ENCODE data around the gene PRKACG. TPM values are rescaled to one million over a fixed set of nuclear protein-coding genes. Genes with fewer than 3 reads are reported as not detected.

PRKACG gene
- total and polyA plus RNA-seq, 4 donors: not detected

GRCh38 chr9:69030851-69031645 lies 17.1 kb upstream of the PRKACG start:
- peaks cover 0 to 3% (median 0%) of the 10 kb centered on the region in 5 donors for H3K4me1 ChIP-seq (ENCODE audit: control insufficient read depth in 5 of 5, insufficient read depth in 5 of 5, low read length in 5 of 5)

GRCh38 chr9:69029535-69029934 lies 15.6 kb upstream of the PRKACG start:
- Histone ChIP-seq H3K27me3 (ENCODE audit: control insufficient read depth in 3 of 3, insufficient read depth in 3 of 3, low read length in 2 of 3) (no peaks in the 10 kb centered on the region), H3K4me3 (no peak overlapping the region), H3K4me1 (ENCODE audit: control insufficient read depth in 5 of 5, insufficient read depth in 5 of 5, low read length in 5 of 5) (no peaks in the 10 kb centered on the region), H3K9me3 (ENCODE audit: control insufficient read depth in 4 of 4, insufficient read depth in 3 of 4, low read length in 3 of 4) (peaks cover 0 to 3% (median 0%) of the 10 kb centered on the region in 4 donors), H3K27ac (ENCODE audit: low read depth in 1 of 2, low read length in 1 of 2) (no peak overlapping the region), H3K9ac (ENCODE audit: insufficient read depth in 1 of 2, low read length in 2 of 2) (no peak overlapping the region), H3K36me3 (ENCODE audit: control insufficient read depth in 4 of 4, insufficient read depth in 4 of 4, low read length in 4 of 4) (no peaks in the 10 kb centered on the region)
- no peak for TF ChIP-seq CTCF (IDR thresholded peaks at IDR 0.05; ENCODE audit: control extremely low read depth, extremely low read depth)
- ATAC-seq (ENCODE audit: insufficient read depth, low FRiP score): no peak
- DNase-seq: no peak

More at GRCh38 chr9:69030851-69031645, 17.1 kb upstream of the PRKACG start:
- no peak for ATAC-seq (ENCODE audit: insufficient read depth, low FRiP score)
- Histone ChIP-seq H3K4me3 (no peak overlapping the region), H3K27me3 (ENCODE audit: control insufficient read depth in 3 of 3, insufficient read depth in 3 of 3, low read length in 2 of 3) (no peaks in the 10 kb centered on the region), H3K27ac (ENCODE audit: low read depth in 1 of 2, low read length in 1 of 2) (no peak overlapping the region), H3K9ac (ENCODE audit: insufficient read depth in 1 of 2, low read length in 2 of 2) (no peak overlapping the region), H3K9me3 (ENCODE audit: control insufficient read depth in 4 of 4, insufficient read depth in 3 of 4, low read length in 3 of 4) (peaks cover 0 to 3% (median 0%) of the 10 kb centered on the region in 4 donors), H3K36me3 (ENCODE audit: control insufficient read depth in 4 of 4, insufficient read depth in 4 of 4, low read length in 4 of 4) (no peaks in the 10 kb centered on the region)
- no peak for DNase-seq
- WGBS, 2 donors: 36 to 71% methylated on average over 1 of the region's 1 CpG
- TF ChIP-seq CTCF (IDR thresholded peaks at IDR 0.05; ENCODE audit: control extremely low read depth, extremely low read depth): no peak

GRCh38 chr9:69028754-69029153 lies 14.8 kb upstream of the PRKACG start:
- no peak for DNase-seq
- WGBS, 2 donors: 52 to 72% methylated on average over 2 of the region's 2 CpGs

More at GRCh38 chr9:69028754-69029153, 14.8 kb upstream of the PRKACG start:
- ATAC-seq (ENCODE audit: insufficient read depth, low FRiP score): no peak
- no peak overlapping the region for H3K27ac ChIP-seq (ENCODE audit: low read depth in 1 of 2, low read length in 1 of 2)
- no peaks in the 10 kb centered on the region for H3K27me3 ChIP-seq (ENCODE audit: control insufficient read depth in 3 of 3, insufficient read depth in 3 of 3, low read length in 2 of 3)
- peaks cover 0 to 3% (median 0%) of the 10 kb centered on the region in 4 donors for H3K9me3 ChIP-seq (ENCODE audit: control insufficient read depth in 4 of 4, insufficient read depth in 3 of 4, low read length in 3 of 4)
- TF ChIP-seq CTCF (IDR thresholded peaks at IDR 0.05; ENCODE audit: control extremely low read depth, extremely low read depth): no peak
- no peaks in the 10 kb centered on the region for H3K4me1 ChIP-seq (ENCODE audit: control insufficient read depth in 5 of 5, insufficient read depth in 5 of 5, low read length in 5 of 5)
- no peak overlapping the region for H3K9ac ChIP-seq (ENCODE audit: insufficient read depth in 1 of 2, low read length in 2 of 2)
- H3K4me3 ChIP-seq: no peak overlapping the region
- no peaks in the 10 kb centered on the region for H3K36me3 ChIP-seq (ENCODE audit: control insufficient read depth in 4 of 4, insufficient read depth in 4 of 4, low read length in 4 of 4)
